Keratinocyte (primary cell): ENCODE results near the gene LRP1B.

ENCODE experiments used
- EZH2 ChIP-seq: IDR thresholded peaks from one replicate; pipeline ENCODE4 v1.6.1; 2012; ENCODE audit warnings: inconsistent platforms, mild to moderate bottlenecking, low read length, moderate library complexity
- TF ChIP-seq, protein P1 (sequence below), 3 experiments: IDR thresholded peaks in 1 of 3; conservative IDR thresholded peaks in 1 of 3; optimal IDR thresholded peaks in 1 of 3; 2 replicates in 2 of 3; 3 replicates in 1 of 3; pipeline versions ENCODE3 to v1.5.1; 2011; ENCODE audit warnings: low read length in 3 of 3, mild to moderate bottlenecking in 3 of 3, moderate library complexity in 2 of 3, control low read depth in 1 of 3, inconsistent platforms in 1 of 3; ENCODE audit not compliant: insufficient read depth in 2 of 3; ENCODE audit errors: extremely low read depth in 1 of 3

DNA sequence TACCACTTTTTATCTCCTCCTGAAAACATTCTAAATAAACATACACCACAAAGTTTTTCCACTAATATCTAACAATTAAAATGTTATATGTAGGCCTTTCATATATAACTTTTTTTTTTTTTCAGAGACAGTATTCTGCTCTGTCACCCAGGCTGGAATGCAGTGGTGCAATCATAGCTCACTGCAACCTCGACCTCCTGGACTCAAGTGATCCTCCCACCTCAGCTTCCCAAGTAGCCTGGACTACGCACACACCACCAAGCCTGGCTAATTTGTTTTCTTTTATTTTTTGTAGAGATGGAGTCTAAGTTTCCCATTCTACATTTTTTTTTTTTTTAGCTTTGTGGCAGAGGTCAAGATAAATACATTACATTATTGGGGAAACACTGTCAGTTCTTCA is 1738.0 kb downstream of the LRP1B start:
- TF ChIP-seq, protein P1, sequence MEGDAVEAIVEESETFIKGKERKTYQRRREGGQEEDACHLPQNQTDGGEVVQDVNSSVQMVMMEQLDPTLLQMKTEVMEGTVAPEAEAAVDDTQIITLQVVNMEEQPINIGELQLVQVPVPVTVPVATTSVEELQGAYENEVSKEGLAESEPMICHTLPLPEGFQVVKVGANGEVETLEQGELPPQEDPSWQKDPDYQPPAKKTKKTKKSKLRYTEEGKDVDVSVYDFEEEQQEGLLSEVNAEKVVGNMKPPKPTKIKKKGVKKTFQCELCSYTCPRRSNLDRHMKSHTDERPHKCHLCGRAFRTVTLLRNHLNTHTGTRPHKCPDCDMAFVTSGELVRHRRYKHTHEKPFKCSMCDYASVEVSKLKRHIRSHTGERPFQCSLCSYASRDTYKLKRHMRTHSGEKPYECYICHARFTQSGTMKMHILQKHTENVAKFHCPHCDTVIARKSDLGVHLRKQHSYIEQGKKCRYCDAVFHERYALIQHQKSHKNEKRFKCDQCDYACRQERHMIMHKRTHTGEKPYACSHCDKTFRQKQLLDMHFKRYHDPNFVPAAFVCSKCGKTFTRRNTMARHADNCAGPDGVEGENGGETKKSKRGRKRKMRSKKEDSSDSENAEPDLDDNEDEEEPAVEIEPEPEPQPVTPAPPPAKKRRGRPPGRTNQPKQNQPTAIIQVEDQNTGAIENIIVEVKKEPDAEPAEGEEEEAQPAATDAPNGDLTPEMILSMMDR (optimal IDR thresholded peaks at IDR 0.05 in 1 of 3, IDR thresholded peaks at IDR 0.05 in 1 of 3, conservative IDR thresholded peaks at IDR 0.05 in 1 of 3; ENCODE audit: extremely low read depth in 1 of 3, insufficient read depth in 2 of 3, low read length in 3 of 3): no peak
- no peak for TF ChIP-seq EZH2
